Neural crest cell (in vitro differentiated cells): ENCODE measurements around the gene MTCH1. TPM values are rescaled to one million over a fixed set of nuclear protein-coding genes. Genes with fewer than 3 reads are reported as not detected.
"Not testable (repeated sequence)": the region's sequence is repeated elsewhere in the genome, so short reads cannot be mapped to it uniquely, and the experiment has no call there.

ENCODE experiments used
- DNase-seq: peaks from one replicate; pipeline ENCODE4 v3.0.0; 2021; ENCODE audit warnings: low read depth, mixed read lengths, low spot score
- H3K27ac Mint-ChIP-seq: one replicate; pipeline ENCODE4 v1.8.0; 2021; ENCODE audit warnings: mild to moderate bottlenecking, mixed read lengths; ENCODE audit not compliant: unreplicated experiment
- H3K27me3 Mint-ChIP-seq: 2 replicates; pipeline ENCODE4 v1.8.0; 2021; ENCODE audit warnings: low read depth, mild to moderate bottlenecking, mixed read lengths
- H3K36me3 Mint-ChIP-seq: 2 replicates; pipeline ENCODE4 v1.8.0; 2021; ENCODE audit warnings: low read depth, mild to moderate bottlenecking, mixed read lengths
- H3K4me1 Mint-ChIP-seq: 2 replicates; pipeline ENCODE4 v1.8.0; 2021; ENCODE audit warnings: mixed read lengths
- H3K4me3 Mint-ChIP-seq: one replicate; pipeline ENCODE4 v1.8.0; 2021; ENCODE audit warnings: mild to moderate bottlenecking, mixed read lengths
- H3K9me3 Mint-ChIP-seq: 2 replicates; pipeline ENCODE4 v1.8.0; 2021; ENCODE audit warnings: mixed read lengths
- total RNA-seq: library from RNA; stranded (reverse); gene quantifications from 2 replicates; pipeline ENCODE4 v1.2.1, GENCODE V29; 2021
- TF ChIP-seq, protein P1 (sequence below): fragments of 200-600 bp; sonication (generic); conservative IDR thresholded peaks from 2 replicates; pipeline ENCODE4 v1.5.0; 2021; ENCODE audit warnings: antibody characterized with exemption, mild to moderate bottlenecking

The MTCH1 gene
- total RNA-seq, 1 donor from 2014 or later: 193 TPM

DNA sequence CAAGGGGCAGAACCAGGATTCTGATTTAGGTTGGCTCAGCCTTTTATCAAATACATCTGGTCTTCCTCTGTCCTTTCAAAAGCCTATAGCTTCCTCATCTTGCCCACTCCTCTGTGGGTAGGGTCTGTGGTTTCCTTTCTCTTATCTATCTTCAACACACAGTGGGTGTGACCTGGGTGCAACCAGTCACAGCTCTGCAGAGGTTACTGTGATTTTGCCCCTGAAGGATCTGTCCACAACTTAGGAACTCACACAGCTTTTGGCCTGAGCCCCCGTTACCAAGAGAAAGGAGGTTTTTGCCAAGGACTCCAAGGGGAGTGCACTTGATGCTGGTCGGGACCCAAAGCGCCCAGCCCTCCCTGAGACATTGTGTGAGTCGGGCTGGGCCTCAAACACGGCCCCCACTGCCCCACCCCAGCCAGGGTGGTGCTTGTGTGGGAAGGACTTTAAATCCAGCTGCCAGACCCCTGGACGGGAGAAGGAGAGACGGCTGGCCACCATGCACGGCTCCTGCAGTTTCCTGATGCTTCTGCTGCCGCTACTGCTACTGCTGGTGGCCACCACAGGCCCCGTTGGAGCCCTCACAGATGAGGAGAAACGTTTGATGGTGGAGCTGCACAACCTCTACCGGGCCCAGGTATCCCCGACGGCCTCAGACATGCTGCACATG, 31.6 kb downstream of the MTCH1 start, which contains the start of gene PI16:
TSS of gene PI16 (plus strand) at position 477 of the 670 bp plus-strand sequence. CDS start at position 500, 23 bp downstream.
- no peak for DNase-seq
- Mint-ChIP-seq H3K36me3 (no peaks in the 10 kb centered on the region), H3K4me1 (no peaks in the 10 kb centered on the region), H3K27ac (no peak within 1 kb of the TSS), H3K27me3 (no peaks in the 10 kb centered on the region), H3K9me3 (no peaks in the 10 kb centered on the region), H3K4me3 (no peak within 1 kb of the TSS)
- TF ChIP-seq, protein P1, sequence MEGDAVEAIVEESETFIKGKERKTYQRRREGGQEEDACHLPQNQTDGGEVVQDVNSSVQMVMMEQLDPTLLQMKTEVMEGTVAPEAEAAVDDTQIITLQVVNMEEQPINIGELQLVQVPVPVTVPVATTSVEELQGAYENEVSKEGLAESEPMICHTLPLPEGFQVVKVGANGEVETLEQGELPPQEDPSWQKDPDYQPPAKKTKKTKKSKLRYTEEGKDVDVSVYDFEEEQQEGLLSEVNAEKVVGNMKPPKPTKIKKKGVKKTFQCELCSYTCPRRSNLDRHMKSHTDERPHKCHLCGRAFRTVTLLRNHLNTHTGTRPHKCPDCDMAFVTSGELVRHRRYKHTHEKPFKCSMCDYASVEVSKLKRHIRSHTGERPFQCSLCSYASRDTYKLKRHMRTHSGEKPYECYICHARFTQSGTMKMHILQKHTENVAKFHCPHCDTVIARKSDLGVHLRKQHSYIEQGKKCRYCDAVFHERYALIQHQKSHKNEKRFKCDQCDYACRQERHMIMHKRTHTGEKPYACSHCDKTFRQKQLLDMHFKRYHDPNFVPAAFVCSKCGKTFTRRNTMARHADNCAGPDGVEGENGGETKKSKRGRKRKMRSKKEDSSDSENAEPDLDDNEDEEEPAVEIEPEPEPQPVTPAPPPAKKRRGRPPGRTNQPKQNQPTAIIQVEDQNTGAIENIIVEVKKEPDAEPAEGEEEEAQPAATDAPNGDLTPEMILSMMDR: no peak

DNA sequence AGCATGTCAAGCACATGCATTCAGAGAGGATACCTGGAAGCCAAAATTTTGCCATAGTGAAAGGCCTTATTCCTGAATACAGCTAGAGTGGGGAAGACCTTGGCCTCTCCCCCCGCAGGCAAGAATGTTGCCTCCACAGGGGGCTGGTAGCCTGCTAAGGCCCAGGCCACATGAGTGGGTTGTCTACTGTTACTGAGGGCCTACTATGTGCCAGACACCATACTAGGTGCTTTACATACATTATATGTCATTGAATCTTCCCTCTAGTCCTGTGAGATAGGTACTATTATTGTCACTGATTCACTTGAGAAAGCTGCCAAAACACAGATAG, 32.1 kb downstream of the MTCH1 start:
- Mint-ChIP-seq H3K36me3 (no peaks in the 10 kb centered on the region), H3K27me3 (no peaks in the 10 kb centered on the region), H3K9me3 (no peaks in the 10 kb centered on the region), H3K27ac (no peak overlapping the region), H3K4me3 (no peak overlapping the region), H3K4me1 (no peaks in the 10 kb centered on the region)
- TF ChIP-seq, protein P1: no peak
- no peak for DNase-seq

DNA sequence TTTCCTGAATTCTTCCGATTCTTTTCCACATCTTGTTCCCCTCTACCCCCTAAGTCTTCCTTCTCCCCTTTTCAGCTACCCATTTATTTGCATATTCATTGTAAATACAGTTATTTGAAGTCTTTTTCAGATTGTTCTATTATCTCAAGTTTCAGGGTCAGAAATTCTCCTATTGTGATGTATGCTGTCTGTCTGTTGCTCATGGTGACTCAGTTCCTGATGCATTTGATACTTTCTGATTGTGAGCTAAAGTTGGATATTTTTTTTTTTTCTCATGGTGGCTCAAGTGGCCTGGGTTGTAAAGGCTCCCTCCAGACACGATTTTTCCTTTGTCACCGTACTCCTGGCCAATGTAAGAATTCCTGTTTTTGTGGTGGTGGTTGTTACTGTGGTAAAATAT, 36.4 kb downstream of the MTCH1 start:
- DNase-seq: no peak
- Mint-ChIP-seq H3K27ac (no peak overlapping the region), H3K4me3 (no peak overlapping the region), H3K36me3 (no peaks in the 10 kb centered on the region), H3K27me3 (no peaks in the 10 kb centered on the region), H3K4me1 (no peaks in the 10 kb centered on the region), H3K9me3 (no peaks in the 10 kb centered on the region)
- TF ChIP-seq, protein P1: no peak

DNA sequence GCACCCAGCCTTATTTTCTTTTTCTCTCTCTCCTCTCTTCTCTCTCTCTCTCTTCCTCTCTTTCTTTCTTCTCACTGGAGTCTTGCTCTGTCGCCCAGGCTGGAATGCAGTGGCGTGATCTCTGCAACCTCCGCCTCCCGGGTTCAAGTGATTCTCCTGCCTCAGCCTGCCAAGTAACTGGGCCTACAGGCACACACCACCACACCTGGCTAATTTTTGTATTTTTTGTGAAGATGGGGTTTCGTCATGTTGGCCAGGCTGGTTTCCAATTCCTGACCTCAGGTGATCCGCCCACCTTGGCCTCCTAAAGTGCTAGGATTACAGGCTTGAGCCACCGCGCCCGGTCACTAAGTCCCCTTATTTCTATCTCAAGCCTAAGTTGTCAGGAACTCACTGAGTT, 36.9 kb downstream of the MTCH1 start:
- not testable (repeated sequence) for H3K27ac Mint-ChIP-seq, H3K36me3 Mint-ChIP-seq

DNA sequence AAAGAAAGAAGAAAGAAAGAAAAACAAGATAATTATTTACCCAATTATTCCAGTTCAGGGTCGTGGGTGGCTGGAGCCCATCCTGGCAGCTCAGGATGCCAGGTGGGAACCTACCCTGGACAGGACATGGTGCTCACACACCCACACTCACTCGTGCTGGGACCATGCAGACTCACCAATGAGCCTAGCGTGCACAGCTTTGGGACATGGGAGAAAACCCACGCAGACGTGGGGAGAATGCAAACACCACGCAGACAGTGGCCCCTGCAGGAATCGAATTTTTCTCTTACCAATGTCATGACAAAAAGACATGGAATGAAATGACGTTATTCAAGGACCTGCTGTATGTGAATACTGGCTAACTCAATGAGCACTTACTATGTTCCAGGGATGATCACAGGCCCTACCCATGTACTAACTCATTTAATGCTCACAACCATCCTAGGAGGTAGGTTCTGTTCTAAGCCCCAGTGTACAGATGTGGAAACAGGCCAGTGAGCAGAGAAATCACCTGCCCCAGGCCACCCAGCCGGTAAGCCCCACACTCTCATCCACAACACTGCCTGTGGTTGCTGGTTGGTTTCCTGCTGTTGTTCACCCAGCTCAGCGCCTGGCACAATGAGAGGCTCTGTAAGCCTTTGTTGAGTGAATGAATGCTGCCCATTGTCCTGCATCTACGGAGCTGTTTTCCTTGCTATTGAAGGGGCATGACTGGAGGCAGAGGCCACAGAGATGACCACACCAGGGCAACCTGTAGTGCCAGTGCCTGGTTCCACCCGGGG, 38.2 kb downstream of the MTCH1 start:
- no peaks in the 10 kb centered on the region for H3K4me1 Mint-ChIP-seq
- TF ChIP-seq, protein P1: no peak
- H3K4me3 Mint-ChIP-seq: no peak overlapping the region
- no peak overlapping the region for H3K27ac Mint-ChIP-seq
- H3K9me3 Mint-ChIP-seq: no peaks in the 10 kb centered on the region
- no peaks in the 10 kb centered on the region for H3K27me3 Mint-ChIP-seq
- H3K36me3 Mint-ChIP-seq: no peaks in the 10 kb centered on the region
- no peak for DNase-seq

More for the DNA sequence above, 36.9 kb downstream of the MTCH1 start:
- not testable (repeated sequence) for H3K4me1 Mint-ChIP-seq, H3K4me3 Mint-ChIP-seq, H3K27me3 Mint-ChIP-seq, DNase-seq, H3K9me3 Mint-ChIP-seq

DNA sequence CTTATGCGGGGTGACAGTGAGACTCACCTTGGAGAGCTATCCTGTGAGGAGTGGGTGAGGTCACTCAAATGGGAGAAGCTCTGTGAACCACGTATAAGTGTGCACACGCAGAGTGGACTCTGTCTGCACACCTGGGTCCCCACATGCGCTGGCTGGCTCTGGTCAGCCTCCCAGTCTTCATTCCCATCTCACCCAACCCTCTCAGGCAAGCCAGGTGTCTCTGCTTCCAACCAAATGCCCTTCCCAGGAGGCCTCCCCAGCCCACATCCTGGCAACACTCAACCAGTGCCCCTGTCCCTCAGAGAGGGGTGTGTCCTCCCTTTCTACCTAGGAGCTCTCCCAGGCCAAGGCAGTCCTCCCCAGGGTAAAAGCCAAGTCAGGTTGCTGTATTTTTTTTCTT, 39.5 kb downstream of the MTCH1 start:
- Mint-ChIP-seq H3K27ac (peak overlapping the region; percentile 79), H3K9me3 (no peaks in the 10 kb centered on the region), H3K36me3 (no peaks in the 10 kb centered on the region), H3K27me3 (no peaks in the 10 kb centered on the region), H3K4me1 (no peaks in the 10 kb centered on the region), H3K4me3 (no peak overlapping the region)
- TF ChIP-seq, protein P1: no peak
- no peak for DNase-seq
